ENCODE results near the gene EML5. TPM values are rescaled to one million over a fixed set of nuclear protein-coding genes. Genes with fewer than 3 reads are reported as not detected.

EML5 gene
- total RNA-seq, 1 experiment from 2014 or later: 1.8 TPM

GRCh38 chr14:88597038-88597437 lies 195.7 kb downstream of the EML5 start (continued):
- TF ChIP-seq ZBTB33 (IDR thresholded peaks at IDR 0.05; ENCODE audit: extremely low read depth, insufficient replicate concordance, low read length): no peak
- TF ChIP-seq POLR2A (IDR thresholded peaks at IDR 0.05; ENCODE audit: borderline replicate concordance, extremely low read depth, insufficient read depth, insufficient read length): no peak

DNA sequence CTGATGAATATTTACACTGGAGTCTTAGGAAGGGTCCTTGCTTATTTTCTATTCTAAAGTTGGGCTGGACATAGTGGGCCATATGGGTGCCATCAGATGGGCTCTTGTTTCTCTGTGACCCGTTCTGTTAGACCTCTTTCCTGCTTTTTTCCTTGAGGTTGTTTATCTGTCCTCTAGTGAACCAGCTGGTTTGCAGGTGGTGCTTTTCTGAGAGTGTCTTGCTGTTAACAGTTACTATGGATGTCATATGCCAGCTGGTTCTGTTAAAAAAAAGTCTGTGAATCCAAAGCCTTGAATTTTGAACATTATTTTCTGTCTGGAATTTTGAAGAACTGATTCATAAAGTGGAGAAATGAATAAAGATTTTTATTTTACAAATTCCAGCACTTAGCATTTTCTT lies 200.7 kb downstream of the EML5 start:
- no peak for ATAC-seq
- H3K79me2 ChIP-seq (ENCODE audit: insufficient read depth, low read length): peaks cover 29% of the 10 kb centered on the region
- no TSS peak for BruUV-seq (replicated peaks)
- CTCF ChIA-PET: no interaction called here
- H3K4me3 ChIP-seq (replicated peaks in 1 of 2; ENCODE audit: low read depth in 1 of 2, low read length in 2 of 2): no peak overlapping the region
- peaks cover 21 to 29% of the 10 kb centered on the region in 2 experiments; a peak in 3 of 4 replicates for H3K36me3 ChIP-seq (ENCODE audit: control insufficient read depth in 1 of 2, insufficient read depth in 2 of 2, low read length in 2 of 2)
- H2AFZ ChIP-seq (ENCODE audit: low read depth, low read length, poor library complexity, severe bottlenecking): no peak overlapping the region
- DNase-seq (ENCODE audit: low read depth, low spot score): no peak
- RAD21 ChIA-PET (ENCODE audit: low non-redundant PET in 1 of 2, low total read pairs in 2 of 2, uncharacterized antibody in 2 of 2, unreplicated experiment in 2 of 2): no interaction called here
- H3K27me3 ChIP-seq (ENCODE audit: insufficient read depth, low read length): no peaks in the 10 kb centered on the region
- no peaks in the 10 kb centered on the region for H3K9me2 ChIP-seq (ENCODE audit: insufficient read depth)
- H3K4me1 ChIP-seq (ENCODE audit: control insufficient read depth in 1 of 2, insufficient read depth in 2 of 2, low read length in 2 of 2): no peaks in the 10 kb centered on the region
- H3K9ac ChIP-seq (ENCODE audit: low read length): no peak overlapping the region
- H4K20me1 ChIP-seq (ENCODE audit: insufficient read depth): no peaks in the 10 kb centered on the region
- no peak overlapping the region for H3K27ac ChIP-seq (ENCODE audit: low read depth, low read length)
- POLR2A ChIA-PET: no interaction called here
- no peak overlapping the region for H3K4me2 ChIP-seq (ENCODE audit: low read length)
- TF ChIP-seq EZH2phosphoT487 (IDR thresholded peaks at IDR 0.05; ENCODE audit: borderline replicate concordance) (no peak), ZFX (IDR thresholded peaks at IDR 0.05) (no peak), ELF1 (IDR thresholded peaks at IDR 0.05; ENCODE audit: borderline replicate concordance, low read depth) (no peak), POLR2AphosphoS5 (IDR thresholded peaks at IDR 0.05; ENCODE audit: low read depth, low read length) (no peak), YY1 (IDR thresholded peaks at IDR 0.05; ENCODE audit: extremely low read depth, insufficient replicate concordance, low read depth, low read length) (no peak), ATF3 (IDR thresholded peaks at IDR 0.05) (no peak), EGR1 (IDR thresholded peaks at IDR 0.05; ENCODE audit: low read depth) (no peak), SP1 (IDR thresholded peaks at IDR 0.05; ENCODE audit: low read depth) (no peak), ZBTB33 (IDR thresholded peaks at IDR 0.05; ENCODE audit: extremely low read depth, insufficient replicate concordance, low read length) (no peak), EZH2 (IDR thresholded peaks at IDR 0.05) (no peak), JUND (IDR thresholded peaks at IDR 0.05) (no peak), POLR2A (IDR thresholded peaks at IDR 0.05; ENCODE audit: borderline replicate concordance, extremely low read depth, insufficient read depth, insufficient read length) (no peak)
- intact Hi-C loops (cut with micrococcal nuclease): no loop called here
- no peaks in the 10 kb centered on the region for H3K9me3 ChIP-seq (ENCODE audit: control insufficient read depth in 1 of 2, insufficient read depth in 1 of 2, low read depth in 1 of 2, low read length in 2 of 2)
